ENCODE measurements around the gene RAB14.

RAB14 gene

GRCh38 chr9:121218357-121219027, 16.8 kb upstream of the RAB14 start:
- no peak for DNase-seq

- DNase-seq: no peak
These were observed 16.1 kb upstream of the RAB14 start for GRCh38 chr9:121217609-121218292.

- no peak for DNase-seq
These were observed 14.7 kb upstream of the RAB14 start for GRCh38 chr9:121216271-121216805.

GRCh38 chr9:121214005-121214404, 12.3 kb upstream of the RAB14 start:
- DNase-seq: no peak

- peak; percentile 75 for DNase-seq
These were observed 11.6 kb upstream of the RAB14 start for GRCh38 chr9:121213136-121213806.

- DNase-seq: no peak
These were observed 8.9 kb upstream of the RAB14 start for GRCh38 chr9:121210536-121210935.

- no peak for DNase-seq
These were observed 5.8 kb upstream of the RAB14 start for GRCh38 chr9:121207371-121207940.

- DNase-seq: no peak
These were observed 5.1 kb upstream of the RAB14 start for GRCh38 chr9:121206516-121207370.

- DNase-seq: no peak
These were observed 2.9 kb upstream of the RAB14 start for GRCh38 chr9:121204611-121205010.

- DNase-seq: no peak
These were observed 2.5 kb upstream of the RAB14 start for GRCh38 chr9:121204121-121204520.

GRCh38 chr9:121201045-121201737, 478 bp downstream of the RAB14 start:
- DNase-seq: peak; percentile 39

- no peak for DNase-seq
These were observed 1.3 kb downstream of the RAB14 start for GRCh38 chr9:121200356-121200755.

- no peak for DNase-seq
These were observed 1.7 kb downstream of the RAB14 start for GRCh38 chr9:121199921-121200320.

GRCh38 chr9:121198512-121199042, 3.1 kb downstream of the RAB14 start:
- no peak for DNase-seq

GRCh38 chr9:121197132-121197531, 4.5 kb downstream of the RAB14 start:
- no peak for DNase-seq

- DNase-seq: no peak
These were observed 5.3 kb downstream of the RAB14 start for GRCh38 chr9:121196389-121196788.

GRCh38 chr9:121194730-121195129, 6.9 kb downstream of the RAB14 start:
- no peak for DNase-seq

GRCh38 chr9:121192959-121193640, 8.6 kb downstream of the RAB14 start:
- DNase-seq: no peak

- DNase-seq: no peak
These were observed 9.2 kb downstream of the RAB14 start for GRCh38 chr9:121192518-121192917.

GRCh38 chr9:121191235-121191634, 10.4 kb downstream of the RAB14 start:
- no peak for DNase-seq

- DNase-seq: no peak
These were observed 12.0 kb downstream of the RAB14 start for GRCh38 chr9:121189660-121190059.
